GM12892 (cell line): ENCODE data around the gene KCNIP3.

Experiments
- POLR2A ChIP-seq: IDR thresholded peaks from 2 replicates; pipeline ENCODE4 v1.6.1; 2011; ENCODE audit warnings: low read depth, low read length, control low read depth
- POLR2AphosphoS5 ChIP-seq: IDR thresholded peaks from 2 replicates; pipeline ENCODE4 v1.6.1; 2011; ENCODE audit warnings: low read depth, low read length, control low read depth

GRCh38 chr2:95317665-95318425, 20.7 kb downstream of the KCNIP3 start:
- TF ChIP-seq POLR2A, result no peak
- no peak for TF ChIP-seq POLR2AphosphoS5
